ENCODE results near the gene NHS. TPM values are rescaled to one million over a fixed set of nuclear protein-coding genes. Genes with fewer than 3 reads are reported as not detected.

Gene NHS
- total RNA-seq, 1 donor from 2014 or later = 27.8 TPM

- H3K27me3 Mint-ChIP-seq = no peaks in the 10 kb centered on the region
Observed at GRCh38 chrX:17459661-17460060, 84.7 kb downstream of the NHS start.

GRCh38 chrX:17462881-17463280 is 87.9 kb downstream of the NHS start:
- no peaks in the 10 kb centered on the region for H3K27me3 Mint-ChIP-seq
- no peak for TF ChIP-seq CTCF (conservative IDR thresholded peaks at IDR 0.05)
- DNase-seq (ENCODE audit: extremely low spot score, unreplicated experiment) = no peak
- H3K36me3 Mint-ChIP-seq = no peaks in the 10 kb centered on the region
- H3K9me3 Mint-ChIP-seq = no peaks in the 10 kb centered on the region
- H3K4me1 Mint-ChIP-seq (ENCODE audit: unreplicated experiment) = peaks cover 17% of the 10 kb centered on the region
- no peak overlapping the region for H3K4me3 Mint-ChIP-seq
- H3K27ac Mint-ChIP-seq = no peak overlapping the region

More at GRCh38 chrX:17459661-17460060, 84.7 kb downstream of the NHS start:
- DNase-seq (ENCODE audit: extremely low spot score, unreplicated experiment) = no peak
- Mint-ChIP-seq H3K36me3 (no peaks in the 10 kb centered on the region), H3K4me3 (no peak overlapping the region), H3K4me1 (ENCODE audit: unreplicated experiment) (peaks cover 35% of the 10 kb centered on the region), H3K9me3 (no peaks in the 10 kb centered on the region), H3K27ac (no peak overlapping the region)
- TF ChIP-seq CTCF (conservative IDR thresholded peaks at IDR 0.05) = no peak

GRCh38 chrX:17464194-17464593 is 89.2 kb downstream of the NHS start:
- no peaks in the 10 kb centered on the region for H3K27me3 Mint-ChIP-seq
- H3K9me3 Mint-ChIP-seq = no peaks in the 10 kb centered on the region
- no peak for TF ChIP-seq CTCF (conservative IDR thresholded peaks at IDR 0.05)
- H3K27ac Mint-ChIP-seq = no peak overlapping the region
- H3K4me1 Mint-ChIP-seq (ENCODE audit: unreplicated experiment) = peaks cover 21% of the 10 kb centered on the region
- H3K36me3 Mint-ChIP-seq = no peaks in the 10 kb centered on the region
- H3K4me3 Mint-ChIP-seq = no peak overlapping the region
- no peak for DNase-seq (ENCODE audit: extremely low spot score, unreplicated experiment)

- no peaks in the 10 kb centered on the region for H3K36me3 Mint-ChIP-seq
- DNase-seq (ENCODE audit: extremely low spot score, unreplicated experiment) = no peak
- no peaks in the 10 kb centered on the region for H3K27me3 Mint-ChIP-seq
- no peak overlapping the region for H3K4me3 Mint-ChIP-seq
- H3K9me3 Mint-ChIP-seq = no peaks in the 10 kb centered on the region
- no peak overlapping the region for H3K27ac Mint-ChIP-seq
- no peak for TF ChIP-seq CTCF (conservative IDR thresholded peaks at IDR 0.05)
- peaks cover 16% of the 10 kb centered on the region for H3K4me1 Mint-ChIP-seq (ENCODE audit: unreplicated experiment)
Observed at GRCh38 chrX:17465201-17465600, 90.2 kb downstream of the NHS start.

- no peaks in the 10 kb centered on the region for H3K36me3 Mint-ChIP-seq
- H3K4me3 Mint-ChIP-seq = no peak overlapping the region
Observed at GRCh38 chrX:17465802-17466201, 90.8 kb downstream of the NHS start.

More at GRCh38 chrX:17465802-17466201, 90.8 kb downstream of the NHS start:
- H3K4me1 Mint-ChIP-seq (ENCODE audit: unreplicated experiment) = peaks cover 16% of the 10 kb centered on the region
- DNase-seq (ENCODE audit: extremely low spot score, unreplicated experiment) = no peak
- H3K9me3 Mint-ChIP-seq = no peaks in the 10 kb centered on the region
- no peaks in the 10 kb centered on the region for H3K27me3 Mint-ChIP-seq
- H3K27ac Mint-ChIP-seq = no peak overlapping the region
- no peak for TF ChIP-seq CTCF (conservative IDR thresholded peaks at IDR 0.05)

Data from type B pancreatic cell (in vitro differentiated cells).